Measurements from ENCODE around the gene NDRG4.

The NDRG4 gene

DNA sequence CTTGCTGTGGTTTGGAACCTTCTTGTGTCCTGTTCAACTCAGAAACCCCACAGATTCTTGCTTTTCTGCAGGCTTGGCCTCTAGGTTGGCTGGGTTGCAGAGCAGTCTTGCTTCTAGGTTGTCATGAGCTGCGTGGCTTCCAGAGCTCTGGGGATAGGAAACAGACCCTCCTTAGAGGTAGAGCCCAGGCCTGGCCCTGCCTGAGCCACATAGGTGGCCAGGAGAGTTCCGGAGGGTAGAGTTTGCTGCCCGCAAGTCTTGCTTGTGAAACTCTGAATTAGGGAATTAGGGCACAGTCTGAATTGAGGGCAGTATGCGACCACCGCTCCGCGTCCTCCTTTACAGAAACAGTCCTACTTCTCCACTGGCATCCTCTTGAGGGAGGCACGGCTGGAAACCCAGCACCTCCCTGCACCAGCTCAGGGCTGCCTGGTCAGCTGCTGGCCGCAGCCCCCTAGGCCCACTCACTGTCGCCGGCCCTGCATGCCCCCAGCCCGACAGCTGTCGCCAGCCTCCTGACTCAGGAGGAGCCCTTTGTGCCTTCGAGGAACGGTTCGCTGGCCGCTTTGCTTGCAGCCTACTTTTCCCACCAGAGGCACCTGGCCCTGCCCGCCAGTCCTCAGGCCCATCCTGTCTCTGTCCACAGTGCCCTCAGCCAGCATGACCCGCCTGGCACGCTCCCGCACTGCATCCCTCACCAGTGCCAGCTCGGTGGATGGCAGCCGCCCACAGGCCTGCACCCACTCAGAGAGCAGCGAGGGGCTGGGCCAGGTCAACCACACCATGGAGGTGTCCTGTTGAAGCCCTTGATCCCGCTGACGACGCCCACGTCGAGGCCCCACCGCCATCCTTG is 11.1 kb downstream of the NDRG4 start:
- peak; percentile 50 for DNase-seq

- DNase-seq, result peak; percentile 73
These were observed 12.2 kb downstream of the NDRG4 start for GRCh38 chr16:58511933-58512815.

GRCh38 chr16:58513874-58514273 is 13.9 kb downstream of the NDRG4 start:
- DNase-seq, result no peak

DNA sequence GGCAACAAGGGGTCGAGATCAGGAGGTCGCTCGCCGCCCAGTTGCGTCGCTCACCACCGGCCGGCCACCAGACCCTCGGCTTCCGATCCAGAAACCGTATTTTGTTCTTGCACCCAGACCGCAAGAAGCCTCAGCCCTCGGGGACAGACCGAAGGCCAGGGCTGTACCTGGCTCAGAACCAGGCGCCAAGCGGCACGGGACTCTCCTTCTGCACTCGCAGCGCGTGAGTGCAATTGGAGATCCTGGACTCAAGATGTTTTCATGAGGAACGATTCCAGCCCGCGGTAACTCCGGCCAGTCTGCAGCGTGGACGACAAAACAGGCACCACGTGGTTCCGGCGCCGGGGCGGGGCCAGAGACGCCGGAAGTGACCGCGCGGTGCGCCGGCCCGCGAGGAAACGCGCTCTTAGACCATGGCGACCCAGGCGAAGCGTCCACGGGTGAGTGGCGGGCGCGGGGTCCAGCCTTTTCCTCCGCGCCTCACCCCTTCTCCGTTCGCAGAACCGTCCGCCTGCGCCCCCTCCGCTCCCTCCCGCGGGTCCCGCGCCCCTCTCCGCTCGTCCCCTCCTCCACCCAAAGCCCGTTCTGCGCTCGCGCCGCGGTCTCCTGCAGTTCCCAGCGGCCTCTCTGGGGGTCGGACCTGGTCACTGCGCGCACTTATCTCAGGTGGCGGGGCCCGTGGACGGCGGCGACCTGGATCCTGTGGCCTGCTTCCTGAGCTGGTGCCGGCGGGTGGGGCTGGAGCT is 15.4 kb downstream of the NDRG4 start, which contains the start of gene SETD6:
Gene SETD6 (plus strand): TSS at position 393 of the 746 bp plus-strand sequence. CDS start 21 bp downstream, at position 414.
- DNase-seq, result peak; percentile 95

- no peak for DNase-seq
These were observed 16.2 kb downstream of the NDRG4 start for GRCh38 chr16:58515871-58516767.

DNA sequence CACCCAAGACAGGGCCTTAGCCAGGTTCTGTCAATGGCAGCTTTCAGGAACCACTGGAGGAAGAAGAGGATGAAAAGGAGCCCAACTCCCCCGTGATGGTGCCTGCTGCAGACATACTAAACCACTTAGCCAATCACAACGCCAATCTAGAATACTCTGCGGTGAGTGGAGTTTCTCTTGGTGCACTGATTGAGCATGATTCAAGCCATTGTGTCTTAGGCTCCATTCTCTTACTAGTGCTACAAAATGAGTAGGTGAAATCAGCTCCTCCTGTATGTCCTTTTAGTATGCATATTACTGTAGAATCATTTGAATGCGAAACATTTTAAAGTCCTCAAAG is 16.8 kb downstream of the NDRG4 start:
- DNase-seq, result no peak

GRCh38 chr16:58518083-58518979 is 18.4 kb downstream of the NDRG4 start:
- no peak for DNase-seq

- DNase-seq, result no peak
These were observed 19.0 kb downstream of the NDRG4 start for GRCh38 chr16:58518980-58519368.

GRCh38 chr16:58519707-58520106 is 19.8 kb downstream of the NDRG4 start:
- no peak for DNase-seq

DNA sequence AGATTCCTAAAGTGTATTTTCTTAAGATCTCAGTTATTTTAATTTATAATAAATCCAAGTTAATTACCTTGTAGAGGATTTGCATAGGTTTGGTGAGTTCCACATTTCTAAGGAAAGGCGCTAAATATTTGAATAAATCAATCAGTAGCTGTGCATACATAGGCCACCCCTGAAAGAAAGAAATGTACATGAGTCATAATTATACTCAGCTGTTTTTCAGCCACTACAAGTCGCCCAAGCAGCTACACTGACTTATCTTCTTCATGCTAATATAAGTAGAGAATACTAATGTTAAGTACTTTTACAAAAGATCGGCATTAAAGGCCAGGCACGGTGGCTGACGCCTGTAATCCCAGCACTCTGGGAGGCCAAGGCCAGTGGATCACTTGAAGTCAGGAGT is 30.2 kb downstream of the NDRG4 start:
- DNase-seq, result no peak

DNA sequence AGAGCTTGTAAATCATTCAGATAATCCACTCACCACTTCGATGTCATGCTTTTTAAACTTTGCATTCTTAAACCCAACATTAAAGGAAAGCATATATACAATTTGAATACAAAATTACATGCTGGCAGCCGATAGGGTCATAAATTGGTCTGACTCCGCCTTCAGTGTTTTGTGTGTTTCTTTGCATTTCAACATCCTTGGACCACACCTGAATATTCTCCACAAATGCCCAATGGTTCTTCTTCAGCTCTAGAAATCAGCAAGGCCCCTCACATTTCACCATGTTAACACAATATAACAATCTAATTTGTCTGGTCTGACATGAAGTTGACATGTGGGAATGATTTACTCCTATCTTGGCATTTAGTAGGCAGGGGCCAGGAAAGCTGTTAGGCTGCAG is 32.5 kb downstream of the NDRG4 start:
- no peak for DNase-seq

GRCh38 chr16:58533751-58534470 is 34.0 kb downstream of the NDRG4 start:
- no peak for DNase-seq

DNA sequence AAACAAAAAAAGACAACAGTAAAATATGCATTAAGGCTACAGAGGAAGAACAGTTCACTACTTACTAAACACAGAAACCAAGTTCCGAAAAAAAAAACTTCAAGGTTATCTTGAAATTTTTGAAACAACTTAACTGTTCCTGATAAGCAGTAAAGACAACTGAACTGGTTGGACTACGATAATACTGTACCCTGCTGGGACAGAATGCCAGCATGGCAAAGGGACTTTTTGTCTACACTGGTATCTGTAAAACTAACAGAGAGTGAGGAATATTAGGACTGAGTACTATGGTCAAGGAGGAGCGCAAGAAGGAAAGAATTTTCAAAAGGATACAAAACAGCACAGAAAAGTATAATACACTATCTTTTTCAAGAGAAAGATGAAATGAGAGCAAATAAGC is 35.2 kb downstream of the NDRG4 start:
- no peak for DNase-seq

GRCh38 chr16:58536278-58536677 is 36.3 kb downstream of the NDRG4 start:
- DNase-seq, result no peak

DNA sequence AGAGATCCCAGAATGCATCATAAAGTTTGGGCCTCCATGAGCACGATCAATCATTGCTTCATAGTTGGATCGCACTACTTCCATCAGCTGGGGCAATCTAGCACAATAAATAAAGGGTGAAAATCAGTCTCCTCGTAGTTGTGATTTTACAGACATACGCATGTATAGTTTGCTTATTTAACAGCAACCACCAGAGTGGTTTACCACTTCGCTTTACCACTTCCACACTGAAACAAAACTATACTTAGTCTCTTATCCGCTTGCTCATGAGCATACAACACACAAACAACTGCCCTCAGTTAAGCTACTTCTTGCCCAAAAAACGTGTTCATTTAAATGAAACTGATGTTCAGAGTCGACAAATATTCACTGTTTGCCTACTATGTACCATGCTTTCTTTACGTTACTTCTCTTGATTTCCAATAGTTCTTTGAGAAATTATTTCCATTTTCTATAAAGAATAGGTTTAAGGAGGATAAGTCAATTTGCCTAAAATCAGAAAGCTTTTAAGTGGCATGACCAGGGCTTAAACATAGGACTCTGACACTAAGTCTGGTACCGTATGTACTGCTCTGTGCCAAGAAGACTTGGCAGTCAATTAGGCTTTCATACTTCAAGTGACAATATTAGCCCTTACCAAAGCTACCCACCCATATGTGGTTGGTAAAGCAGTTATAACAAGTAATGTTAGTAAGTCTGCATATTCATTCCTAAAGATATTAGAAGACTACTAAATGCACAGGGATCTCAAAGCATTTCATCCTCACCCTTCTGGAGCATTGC is 37.4 kb downstream of the NDRG4 start:
- no peak for DNase-seq

- DNase-seq, result no peak
These were observed 41.8 kb downstream of the NDRG4 start for GRCh38 chr16:58541711-58542110.

GRCh38 chr16:58542291-58542690 is 42.3 kb downstream of the NDRG4 start:
- peak; percentile 35 for DNase-seq

DNA sequence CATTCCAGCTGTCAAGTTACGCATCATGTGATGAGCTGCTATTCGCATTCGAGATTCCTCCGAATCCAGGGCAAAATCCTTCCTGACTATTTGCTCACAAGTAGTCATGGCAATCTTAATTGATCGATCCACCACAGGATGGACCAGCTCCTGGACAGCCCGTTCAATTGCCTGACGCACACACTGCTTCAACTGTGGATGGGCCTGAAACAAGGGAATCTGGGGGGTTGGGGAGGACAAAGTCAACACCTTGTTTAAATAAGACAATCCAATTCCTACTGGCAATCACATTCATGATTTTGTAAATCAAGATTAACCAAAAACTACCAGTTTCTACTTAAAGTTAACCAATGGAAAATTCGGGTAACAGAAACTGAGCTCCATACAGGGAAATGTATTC is 43.7 kb downstream of the NDRG4 start:
- DNase-seq, result no peak

DNA sequence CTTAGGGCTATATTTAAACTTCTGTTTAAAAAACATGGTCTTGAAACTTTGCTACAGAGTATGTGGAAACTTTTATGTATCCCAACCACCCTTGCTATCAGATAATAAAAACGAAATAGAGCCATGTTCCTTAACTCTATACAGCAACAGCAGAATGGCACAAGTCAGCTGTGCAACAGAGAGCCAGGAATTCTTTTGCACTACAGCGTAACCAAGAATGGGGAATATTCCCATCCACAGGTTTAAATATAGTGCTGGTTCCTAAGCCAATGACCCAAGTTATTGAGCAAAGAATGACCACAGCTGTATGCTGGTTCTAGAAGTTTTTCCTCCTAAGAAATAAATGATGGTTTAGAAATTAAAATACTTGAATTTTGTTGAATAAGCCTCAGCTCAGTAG is 48.4 kb downstream of the NDRG4 start:
- no peak for DNase-seq

DNA sequence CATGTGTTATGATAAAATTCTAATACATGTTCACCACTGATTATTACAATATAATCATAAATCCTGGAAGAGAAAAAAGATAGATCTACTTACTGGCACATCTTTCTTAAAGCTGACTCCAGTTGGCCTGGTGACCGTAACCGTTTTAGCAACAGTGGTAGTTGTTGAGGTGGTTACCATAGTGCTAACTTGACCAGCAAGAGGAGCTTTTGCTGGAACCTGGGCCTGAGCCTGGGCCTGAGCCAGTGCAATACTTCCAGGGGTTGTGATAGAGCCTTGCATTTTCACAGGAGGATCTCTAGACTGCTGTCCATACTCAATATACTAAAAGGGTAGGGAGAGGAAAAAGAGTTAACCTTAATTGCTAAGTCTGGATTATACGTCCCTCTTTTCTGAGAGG is 51.6 kb downstream of the NDRG4 start:
- DNase-seq, result no peak
